Measurements from ENCODE around the gene PEX5L. TPM values are rescaled to one million over a fixed set of nuclear protein-coding genes. Genes with fewer than 3 reads are reported as not detected.

PEX5L gene
- total and polyA plus RNA-seq, 2 experiments from 2014 or later: 6.3 to 7.0 TPM

DNA sequence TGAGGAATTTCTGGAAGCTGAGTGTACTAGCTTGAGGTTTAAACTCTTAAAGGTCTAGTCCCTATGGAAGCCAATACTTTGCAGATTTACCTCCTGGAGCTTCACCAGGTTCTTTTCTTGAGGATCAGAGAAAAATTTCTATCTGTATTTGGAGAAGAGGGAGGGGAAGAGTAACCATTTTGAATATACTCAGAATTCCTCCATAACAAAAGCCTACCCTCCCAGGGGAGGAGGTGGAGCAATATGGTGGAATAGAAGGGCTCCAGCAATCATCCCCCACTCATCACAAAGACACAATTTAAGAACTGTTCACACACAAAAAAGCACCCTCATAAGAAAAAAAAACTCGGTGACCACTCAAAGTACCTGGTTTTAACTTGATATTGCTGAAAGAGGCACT, 36.0 kb upstream of the PEX5L start:
- H3K9me2 ChIP-seq (ENCODE audit: insufficient read depth): peaks cover 23% of the 10 kb centered on the region; the same call in 1 of the 2 replicates
- H3K27ac ChIP-seq (ENCODE audit: low read depth): no peak overlapping the region
- no peak overlapping the region for H3K4me3 Mint-ChIP-seq
- H3K27me3 Mint-ChIP-seq (ENCODE audit: insufficient read depth, low read depth, poor library complexity): peaks cover 4% of the 10 kb centered on the region
- H3K36me3 ChIP-seq (ENCODE audit: insufficient read depth): no peaks in the 10 kb centered on the region
- peak overlapping the region; percentile 86 for H2AFZ ChIP-seq
- no peaks in the 10 kb centered on the region for H3K79me2 ChIP-seq (replicated peaks; ENCODE audit: insufficient read depth)
- ATAC-seq (peak; percentile 56; the same call in 2 of the 3 replicates), DNase-seq (ENCODE audit: low spot score) (peak; percentile 63)
- H3K4me1 Mint-ChIP-seq: peaks cover 23% of the 10 kb centered on the region
- no peaks in the 10 kb centered on the region; the same call in 2 of the 3 replicates for H3K9me3 Mint-ChIP-seq
- H4K20me1 ChIP-seq (replicated peaks; ENCODE audit: insufficient read depth): no peaks in the 10 kb centered on the region
- H3K4me3 ChIP-seq: no peak overlapping the region
- peak overlapping the region; percentile 82 for H3K27ac Mint-ChIP-seq
- H3K36me3 Mint-ChIP-seq (ENCODE audit: low read depth): no peaks in the 10 kb centered on the region
- TF ChIP-seq ZNF331 (CRISPR knock-in tag; IDR thresholded peaks at IDR 0.05; ENCODE audit: low read depth): no peak
- TF ChIP-seq, protein P1, sequence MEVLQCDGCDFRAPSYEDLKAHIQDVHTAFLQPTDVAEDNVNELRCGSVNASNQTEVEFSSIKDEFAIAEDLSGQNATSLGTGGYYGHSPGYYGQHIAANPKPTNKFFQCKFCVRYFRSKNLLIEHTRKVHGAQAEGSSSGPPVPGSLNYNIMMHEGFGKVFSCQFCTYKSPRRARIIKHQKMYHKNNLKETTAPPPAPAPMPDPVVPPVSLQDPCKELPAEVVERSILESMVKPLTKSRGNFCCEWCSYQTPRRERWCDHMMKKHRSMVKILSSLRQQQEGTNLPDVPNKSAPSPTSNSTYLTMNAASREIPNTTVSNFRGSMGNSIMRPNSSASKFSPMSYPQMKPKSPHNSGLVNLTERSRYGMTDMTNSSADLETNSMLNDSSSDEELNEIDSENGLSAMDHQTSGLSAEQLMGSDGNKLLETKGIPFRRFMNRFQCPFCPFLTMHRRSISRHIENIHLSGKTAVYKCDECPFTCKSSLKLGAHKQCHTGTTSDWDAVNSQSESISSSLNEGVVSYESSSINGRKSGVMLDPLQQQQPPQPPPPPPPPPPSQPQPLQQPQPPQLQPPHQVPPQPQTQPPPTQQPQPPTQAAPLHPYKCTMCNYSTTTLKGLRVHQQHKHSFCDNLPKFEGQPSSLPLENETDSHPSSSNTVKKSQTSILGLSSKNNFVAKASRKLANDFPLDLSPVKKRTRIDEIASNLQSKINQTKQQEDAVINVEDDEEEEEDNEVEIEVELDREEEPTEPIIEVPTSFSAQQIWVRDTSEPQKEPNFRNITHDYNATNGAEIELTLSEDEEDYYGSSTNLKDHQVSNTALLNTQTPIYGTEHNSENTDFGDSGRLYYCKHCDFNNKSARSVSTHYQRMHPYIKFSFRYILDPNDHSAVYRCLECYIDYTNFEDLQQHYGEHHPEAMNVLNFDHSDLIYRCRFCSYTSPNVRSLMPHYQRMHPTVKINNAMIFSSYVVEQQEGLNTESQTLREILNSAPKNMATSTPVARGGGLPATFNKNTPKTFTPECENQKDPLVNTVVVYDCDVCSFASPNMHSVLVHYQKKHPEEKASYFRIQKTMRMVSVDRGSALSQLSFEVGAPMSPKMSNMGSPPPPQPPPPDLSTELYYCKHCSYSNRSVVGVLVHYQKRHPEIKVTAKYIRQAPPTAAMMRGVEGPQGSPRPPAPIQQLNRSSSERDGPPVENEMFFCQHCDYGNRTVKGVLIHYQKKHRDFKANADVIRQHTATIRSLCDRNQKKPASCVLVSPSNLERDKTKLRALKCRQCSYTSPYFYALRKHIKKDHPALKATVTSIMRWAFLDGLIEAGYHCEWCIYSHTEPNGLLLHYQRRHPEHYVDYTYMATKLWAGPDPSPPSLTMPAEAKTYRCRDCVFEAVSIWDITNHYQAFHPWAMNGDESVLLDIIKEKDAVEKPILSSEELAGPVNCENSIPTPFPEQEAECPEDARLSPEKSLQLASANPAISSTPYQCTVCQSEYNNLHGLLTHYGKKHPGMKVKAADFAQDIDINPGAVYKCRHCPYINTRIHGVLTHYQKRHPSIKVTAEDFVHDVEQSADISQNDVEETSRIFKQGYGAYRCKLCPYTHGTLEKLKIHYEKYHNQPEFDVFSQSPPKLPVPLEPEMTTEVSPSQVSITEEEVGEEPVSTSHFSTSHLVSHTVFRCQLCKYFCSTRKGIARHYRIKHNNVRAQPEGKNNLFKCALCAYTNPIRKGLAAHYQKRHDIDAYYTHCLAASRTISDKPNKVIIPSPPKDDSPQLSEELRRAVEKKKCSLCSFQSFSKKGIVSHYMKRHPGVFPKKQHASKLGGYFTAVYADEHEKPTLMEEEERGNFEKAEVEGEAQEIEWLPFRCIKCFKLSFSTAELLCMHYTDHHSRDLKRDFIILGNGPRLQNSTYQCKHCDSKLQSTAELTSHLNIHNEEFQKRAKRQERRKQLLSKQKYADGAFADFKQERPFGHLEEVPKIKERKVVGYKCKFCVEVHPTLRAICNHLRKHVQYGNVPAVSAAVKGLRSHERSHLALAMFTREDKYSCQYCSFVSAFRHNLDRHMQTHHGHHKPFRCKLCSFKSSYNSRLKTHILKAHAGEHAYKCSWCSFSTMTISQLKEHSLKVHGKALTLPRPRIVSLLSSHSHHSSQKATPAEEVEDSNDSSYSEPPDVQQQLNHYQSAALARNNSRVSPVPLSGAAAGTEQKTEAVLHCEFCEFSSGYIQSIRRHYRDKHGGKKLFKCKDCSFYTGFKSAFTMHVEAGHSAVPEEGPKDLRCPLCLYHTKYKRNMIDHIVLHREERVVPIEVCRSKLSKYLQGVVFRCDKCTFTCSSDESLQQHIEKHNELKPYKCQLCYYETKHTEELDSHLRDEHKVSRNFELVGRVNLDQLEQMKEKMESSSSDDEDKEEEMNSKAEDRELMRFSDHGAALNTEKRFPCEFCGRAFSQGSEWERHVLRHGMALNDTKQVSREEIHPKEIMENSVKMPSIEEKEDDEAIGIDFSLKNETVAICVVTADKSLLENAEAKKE (CRISPR knock-in tag; IDR thresholded peaks at IDR 0.05): peak; percentile 50; the same call in 1 of the 2 replicates
- H3K4me1 ChIP-seq (ENCODE audit: insufficient read depth): no peaks in the 10 kb centered on the region
- no peaks in the 10 kb centered on the region for H3K27me3 ChIP-seq (ENCODE audit: insufficient read depth)
- H3F3A ChIP-seq (replicated peaks; ENCODE audit: low read depth): no peaks in the 10 kb centered on the region
- no peak overlapping the region for H3K4me2 ChIP-seq

DNA sequence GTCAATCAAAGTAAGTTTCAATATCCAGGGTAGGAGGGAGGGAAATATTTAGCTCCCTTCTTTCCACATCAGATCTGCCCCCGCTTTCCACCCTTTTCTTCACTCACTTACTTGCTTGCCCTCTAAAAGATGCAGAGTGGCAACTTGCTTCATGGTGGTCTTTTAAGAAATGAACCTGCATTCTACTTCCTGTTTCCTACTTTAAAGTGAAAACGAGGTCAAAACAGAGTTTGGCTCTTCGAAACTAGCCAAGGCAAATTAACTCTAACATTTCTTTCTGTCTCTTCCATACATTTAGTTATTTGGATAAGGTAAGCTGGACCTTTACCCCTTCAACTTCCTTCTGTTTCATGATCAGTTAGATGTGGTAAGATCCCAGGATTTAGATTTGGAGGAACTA, 34.2 kb upstream of the PEX5L start:
- H3K79me2 ChIP-seq (replicated peaks; ENCODE audit: insufficient read depth): no peaks in the 10 kb centered on the region
- no peaks in the 10 kb centered on the region for H3K27me3 ChIP-seq (ENCODE audit: insufficient read depth)
- H3K4me1 ChIP-seq (ENCODE audit: insufficient read depth): 0 out of 2 replicates have a peak, but pooled peaks cover 4% of the 10 kb centered on the region
- Mint-ChIP-seq H3K4me1 (peaks cover 26% of the 10 kb centered on the region), H3K27ac (no peak overlapping the region), H3K36me3 (ENCODE audit: low read depth) (no peaks in the 10 kb centered on the region), H3K4me3 (no peak overlapping the region), H3K9me3 (no peaks in the 10 kb centered on the region; the same call in 2 of the 3 replicates), H3K27me3 (ENCODE audit: insufficient read depth, low read depth, poor library complexity) (no peaks in the 10 kb centered on the region)
- no peak overlapping the region for H3K4me3 ChIP-seq
- H3K4me2 ChIP-seq: no peak overlapping the region
- ATAC-seq (no peak), DNase-seq (ENCODE audit: low spot score) (no peak)
- peak overlapping the region; percentile 30 for H2AFZ ChIP-seq
- peaks cover 17% of the 10 kb centered on the region; the same call in 1 of the 2 replicates for H3K9me2 ChIP-seq (ENCODE audit: insufficient read depth)
- no peaks in the 10 kb centered on the region for H4K20me1 ChIP-seq (replicated peaks; ENCODE audit: insufficient read depth)
- no peak for TF ChIP-seq POLR2AphosphoS5 (IDR thresholded peaks at IDR 0.05; ENCODE audit: low read depth)
- no peaks in the 10 kb centered on the region for H3K36me3 ChIP-seq (ENCODE audit: insufficient read depth)
- H3K27ac ChIP-seq (ENCODE audit: low read depth): no peak overlapping the region
- no peaks in the 10 kb centered on the region for H3F3A ChIP-seq (replicated peaks; ENCODE audit: low read depth)
